GM23338 (cell line): Measurements from ENCODE around the gene REEP3. TPM values are rescaled to one million over a fixed set of nuclear protein-coding genes. Genes with fewer than 3 reads are reported as not detected.

Experiments used
- ATAC-seq: fragments of 200-7000 bp; cut with Tn5 transposase; 3 replicates; pipeline ENCODE4 v1.9.1; 2020
- DNase-seq: peaks from one replicate; pipeline ENCODE4 v3.0.0-alpha.2; 2015; ENCODE audit warnings: low spot score
- H2AFZ ChIP-seq: fragments of 200-600 bp; sonication (generic); 2 replicates; pipeline ENCODE4 v1.8.0; 2016; ENCODE audit warnings: antibody characterized with exemption, mild to moderate bottlenecking, moderate library complexity
- H3F3A ChIP-seq: fragments of 200-600 bp; sonication (generic); replicated peaks from 2 replicates; pipeline ENCODE4 v1.8.0; 2017; ENCODE audit warnings: antibody characterized with exemption, mixed run types, low read depth
- H3K27ac ChIP-seq: fragments of 200-600 bp; sonication (generic); 2 replicates; pipeline ENCODE4 v1.6.1; 2016; ENCODE audit warnings: low read depth
- H3K27me3 ChIP-seq: fragments of 200-600 bp; sonication (generic); 2 replicates; pipeline ENCODE4 v1.8.0; 2016; ENCODE audit warnings: mild to moderate bottlenecking, mixed run types, moderate library complexity; ENCODE audit not compliant: insufficient read depth
- H3K36me3 ChIP-seq: fragments of 200-600 bp; sonication (generic); 2 replicates; pipeline ENCODE4 v1.8.0; 2016; ENCODE audit warnings: mild to moderate bottlenecking; ENCODE audit not compliant: insufficient read depth
- H3K4me1 ChIP-seq: fragments of 200-600 bp; sonication (generic); 2 replicates; pipeline ENCODE4 v1.8.0; 2016; ENCODE audit warnings: mild to moderate bottlenecking, moderate library complexity; ENCODE audit not compliant: insufficient read depth
- H3K4me2 ChIP-seq: fragments of 200-600 bp; sonication (generic); 2 replicates; pipeline ENCODE4 v1.7.1; 2017; ENCODE audit warnings: mixed run types
- H3K4me3 ChIP-seq: fragments of 200-600 bp; sonication (generic); 2 replicates; pipeline ENCODE4 v1.6.1; 2016; ENCODE audit warnings: mixed run types
- H3K79me2 ChIP-seq: fragments of 200-600 bp; sonication (generic); replicated peaks from 2 replicates; pipeline ENCODE4 v1.8.0; 2017; ENCODE audit warnings: mild to moderate bottlenecking; ENCODE audit not compliant: insufficient read depth
- H3K9me2 ChIP-seq: fragments of 200-600 bp; sonication (generic); 2 replicates; pipeline ENCODE4 v1.8.0; 2017; ENCODE audit not compliant: insufficient read depth
- H4K20me1 ChIP-seq: fragments of 200-600 bp; sonication (generic); replicated peaks from 2 replicates; pipeline ENCODE4 v1.8.0; 2017; ENCODE audit warnings: mild to moderate bottlenecking; ENCODE audit not compliant: insufficient read depth
- H3K27ac Mint-ChIP-seq: 2 replicates; pipeline ENCODE4 v1.8.0; 2020; ENCODE audit warnings: inconsistent platforms, mild to moderate bottlenecking, moderate library complexity, mixed read lengths
- H3K27me3 Mint-ChIP-seq: 3 replicates; pipeline ENCODE4 v1.8.0; 2022; ENCODE audit warnings: low read depth, mild to moderate bottlenecking, moderate library complexity, mixed read lengths, inconsistent platforms; ENCODE audit not compliant: insufficient read depth, poor library complexity
- H3K36me3 Mint-ChIP-seq: 3 replicates; pipeline ENCODE4 v1.8.0; 2021; ENCODE audit warnings: low read depth, mild to moderate bottlenecking, inconsistent platforms, moderate library complexity, mixed read lengths
- H3K4me1 Mint-ChIP-seq: 3 replicates; pipeline ENCODE4 v1.8.0; 2020; ENCODE audit warnings: mild to moderate bottlenecking, inconsistent platforms, mixed read lengths
- H3K4me3 Mint-ChIP-seq: 3 replicates; pipeline ENCODE4 v1.8.0; 2021; ENCODE audit warnings: moderate library complexity, mild to moderate bottlenecking, inconsistent platforms, mixed read lengths
- H3K9me3 Mint-ChIP-seq: 3 replicates; pipeline ENCODE4 v1.8.0; 2020; ENCODE audit warnings: moderate library complexity, mild to moderate bottlenecking, inconsistent platforms, mixed read lengths
- CREB1 ChIP-seq: fragments of 250-450 bp; sonication (Bioruptor Pico); IDR thresholded peaks from 2 replicates; pipeline ENCODE4 v1.5.0; 2020; ENCODE audit warnings: low read depth, mild to moderate bottlenecking, moderate library complexity
- EZH2 ChIP-seq: fragments of 200-600 bp; sonication (generic); IDR thresholded peaks from one replicate; pipeline ENCODE4 v1.8.0; 2017; ENCODE audit warnings: antibody characterized with exemption, mild to moderate bottlenecking, low read depth; ENCODE audit not compliant: unreplicated experiment
- POLR2AphosphoS5 ChIP-seq: IDR thresholded peaks from 2 replicates; pipeline ENCODE4 v1.6.1; 2016; ENCODE audit warnings: antibody characterized with exemption, low read depth
- ZNF331 ChIP-seq: fragments of 250-450 bp; sonication (Bioruptor Pico); IDR thresholded peaks from 2 replicates; pipeline ENCODE4 v1.5.0; 2020; ENCODE audit warnings: low read depth, mild to moderate bottlenecking, moderate library complexity
- polyA plus RNA-seq: library from polyadenylated mRNA; unstranded; fragments of >200 nt; fragmentation: Nextera tagmentation; extraction: Ambion mirVana; gene quantifications from 2 replicates; pipeline ENCODE4 v1.2.1, GENCODE V29; 2016
- total RNA-seq: library from RNA; depleted of rRNA; stranded (reverse); fragments of >200 nt; shearing (Covaris generic); gene quantifications from 2 replicates; pipeline ENCODE4 v1.2.3, GENCODE V29; 2014
- TF ChIP-seq, protein P1 (sequence below): fragments of 250-450 bp; sonication (Bioruptor Pico); IDR thresholded peaks from 2 replicates; pipeline ENCODE4 v1.5.0; 2020; ENCODE audit warnings: mild to moderate bottlenecking, moderate library complexity
- TF ChIP-seq, protein P2 (sequence below): IDR thresholded peaks from 2 replicates; pipeline ENCODE4 v1.6.1; 2016; ENCODE audit warnings: antibody characterized with exemption

The REEP3 gene
- total and polyA plus RNA-seq, 2 experiments from 2014 or later: 29.5 to 48.7 TPM

DNA sequence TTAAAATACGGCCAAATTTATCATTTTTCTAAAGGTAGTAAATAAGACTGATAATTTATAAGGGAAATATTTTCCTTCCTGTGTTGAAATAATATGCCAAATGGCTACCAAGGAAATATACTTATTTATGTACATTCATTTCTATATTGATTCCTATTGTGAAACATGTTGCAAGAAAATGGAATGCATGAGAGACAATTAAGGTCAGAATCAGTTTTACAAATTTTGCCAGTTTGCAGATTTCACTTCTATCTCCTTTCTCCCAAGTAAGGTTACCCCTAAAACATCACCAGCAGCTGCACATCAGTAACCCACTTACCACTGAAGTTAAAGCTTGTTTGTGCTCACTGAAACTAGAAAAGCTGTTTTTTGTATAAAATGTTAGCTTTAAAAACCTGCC, 19.2 kb upstream of the REEP3 start (continued):
- TF ChIP-seq, protein P1, sequence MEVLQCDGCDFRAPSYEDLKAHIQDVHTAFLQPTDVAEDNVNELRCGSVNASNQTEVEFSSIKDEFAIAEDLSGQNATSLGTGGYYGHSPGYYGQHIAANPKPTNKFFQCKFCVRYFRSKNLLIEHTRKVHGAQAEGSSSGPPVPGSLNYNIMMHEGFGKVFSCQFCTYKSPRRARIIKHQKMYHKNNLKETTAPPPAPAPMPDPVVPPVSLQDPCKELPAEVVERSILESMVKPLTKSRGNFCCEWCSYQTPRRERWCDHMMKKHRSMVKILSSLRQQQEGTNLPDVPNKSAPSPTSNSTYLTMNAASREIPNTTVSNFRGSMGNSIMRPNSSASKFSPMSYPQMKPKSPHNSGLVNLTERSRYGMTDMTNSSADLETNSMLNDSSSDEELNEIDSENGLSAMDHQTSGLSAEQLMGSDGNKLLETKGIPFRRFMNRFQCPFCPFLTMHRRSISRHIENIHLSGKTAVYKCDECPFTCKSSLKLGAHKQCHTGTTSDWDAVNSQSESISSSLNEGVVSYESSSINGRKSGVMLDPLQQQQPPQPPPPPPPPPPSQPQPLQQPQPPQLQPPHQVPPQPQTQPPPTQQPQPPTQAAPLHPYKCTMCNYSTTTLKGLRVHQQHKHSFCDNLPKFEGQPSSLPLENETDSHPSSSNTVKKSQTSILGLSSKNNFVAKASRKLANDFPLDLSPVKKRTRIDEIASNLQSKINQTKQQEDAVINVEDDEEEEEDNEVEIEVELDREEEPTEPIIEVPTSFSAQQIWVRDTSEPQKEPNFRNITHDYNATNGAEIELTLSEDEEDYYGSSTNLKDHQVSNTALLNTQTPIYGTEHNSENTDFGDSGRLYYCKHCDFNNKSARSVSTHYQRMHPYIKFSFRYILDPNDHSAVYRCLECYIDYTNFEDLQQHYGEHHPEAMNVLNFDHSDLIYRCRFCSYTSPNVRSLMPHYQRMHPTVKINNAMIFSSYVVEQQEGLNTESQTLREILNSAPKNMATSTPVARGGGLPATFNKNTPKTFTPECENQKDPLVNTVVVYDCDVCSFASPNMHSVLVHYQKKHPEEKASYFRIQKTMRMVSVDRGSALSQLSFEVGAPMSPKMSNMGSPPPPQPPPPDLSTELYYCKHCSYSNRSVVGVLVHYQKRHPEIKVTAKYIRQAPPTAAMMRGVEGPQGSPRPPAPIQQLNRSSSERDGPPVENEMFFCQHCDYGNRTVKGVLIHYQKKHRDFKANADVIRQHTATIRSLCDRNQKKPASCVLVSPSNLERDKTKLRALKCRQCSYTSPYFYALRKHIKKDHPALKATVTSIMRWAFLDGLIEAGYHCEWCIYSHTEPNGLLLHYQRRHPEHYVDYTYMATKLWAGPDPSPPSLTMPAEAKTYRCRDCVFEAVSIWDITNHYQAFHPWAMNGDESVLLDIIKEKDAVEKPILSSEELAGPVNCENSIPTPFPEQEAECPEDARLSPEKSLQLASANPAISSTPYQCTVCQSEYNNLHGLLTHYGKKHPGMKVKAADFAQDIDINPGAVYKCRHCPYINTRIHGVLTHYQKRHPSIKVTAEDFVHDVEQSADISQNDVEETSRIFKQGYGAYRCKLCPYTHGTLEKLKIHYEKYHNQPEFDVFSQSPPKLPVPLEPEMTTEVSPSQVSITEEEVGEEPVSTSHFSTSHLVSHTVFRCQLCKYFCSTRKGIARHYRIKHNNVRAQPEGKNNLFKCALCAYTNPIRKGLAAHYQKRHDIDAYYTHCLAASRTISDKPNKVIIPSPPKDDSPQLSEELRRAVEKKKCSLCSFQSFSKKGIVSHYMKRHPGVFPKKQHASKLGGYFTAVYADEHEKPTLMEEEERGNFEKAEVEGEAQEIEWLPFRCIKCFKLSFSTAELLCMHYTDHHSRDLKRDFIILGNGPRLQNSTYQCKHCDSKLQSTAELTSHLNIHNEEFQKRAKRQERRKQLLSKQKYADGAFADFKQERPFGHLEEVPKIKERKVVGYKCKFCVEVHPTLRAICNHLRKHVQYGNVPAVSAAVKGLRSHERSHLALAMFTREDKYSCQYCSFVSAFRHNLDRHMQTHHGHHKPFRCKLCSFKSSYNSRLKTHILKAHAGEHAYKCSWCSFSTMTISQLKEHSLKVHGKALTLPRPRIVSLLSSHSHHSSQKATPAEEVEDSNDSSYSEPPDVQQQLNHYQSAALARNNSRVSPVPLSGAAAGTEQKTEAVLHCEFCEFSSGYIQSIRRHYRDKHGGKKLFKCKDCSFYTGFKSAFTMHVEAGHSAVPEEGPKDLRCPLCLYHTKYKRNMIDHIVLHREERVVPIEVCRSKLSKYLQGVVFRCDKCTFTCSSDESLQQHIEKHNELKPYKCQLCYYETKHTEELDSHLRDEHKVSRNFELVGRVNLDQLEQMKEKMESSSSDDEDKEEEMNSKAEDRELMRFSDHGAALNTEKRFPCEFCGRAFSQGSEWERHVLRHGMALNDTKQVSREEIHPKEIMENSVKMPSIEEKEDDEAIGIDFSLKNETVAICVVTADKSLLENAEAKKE (CRISPR knock-in tag): no peak
- TF ChIP-seq ZNF331 (CRISPR knock-in tag): no peak
- TF ChIP-seq POLR2AphosphoS5: no peak

DNA sequence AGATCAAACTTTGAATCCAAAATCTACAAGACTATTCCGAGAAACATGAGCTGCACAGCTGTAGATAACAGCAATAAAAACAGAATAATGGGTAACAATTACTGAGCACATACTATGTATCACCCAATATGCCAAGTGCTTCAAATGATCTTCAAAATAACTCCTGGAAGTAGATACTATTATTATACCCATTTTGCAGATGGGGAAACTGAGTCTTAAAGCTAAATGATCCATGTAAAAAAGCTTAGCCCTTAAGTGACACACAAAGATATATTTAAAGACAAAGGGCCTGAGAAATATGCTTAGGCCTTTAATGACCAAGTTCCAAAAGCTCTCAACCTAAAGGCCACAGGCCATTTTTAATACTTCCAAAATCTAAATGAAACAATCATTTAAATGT, 18.4 kb upstream of the REEP3 start:
- no peaks in the 10 kb centered on the region for H3F3A ChIP-seq
- no peaks in the 10 kb centered on the region for H3K27me3 ChIP-seq
- no peaks in the 10 kb centered on the region for H3K36me3 ChIP-seq
- H2AFZ ChIP-seq: no peak overlapping the region
- H3K4me3 ChIP-seq: no peak overlapping the region
- no peak overlapping the region for H3K4me2 ChIP-seq
- H4K20me1 ChIP-seq: no peaks in the 10 kb centered on the region
- Mint-ChIP-seq H3K9me3 (no peaks in the 10 kb centered on the region), H3K36me3 (no peaks in the 10 kb centered on the region), H3K27ac (no peak overlapping the region), H3K4me3 (no peak overlapping the region), H3K27me3 (no peaks in the 10 kb centered on the region), H3K4me1 (peaks cover 29% of the 10 kb centered on the region)
- H3K27ac ChIP-seq: no peak overlapping the region
- ATAC-seq: no peak
- H3K4me1 ChIP-seq: peaks cover 28% of the 10 kb centered on the region
- peaks cover 85% of the 10 kb centered on the region for H3K79me2 ChIP-seq
- no peaks in the 10 kb centered on the region for H3K9me2 ChIP-seq
- DNase-seq: no peak
- TF ChIP-seq, protein P1 (CRISPR knock-in tag): no peak
- no peak for TF ChIP-seq CREB1 (CRISPR knock-in tag)
- TF ChIP-seq, protein P2, sequence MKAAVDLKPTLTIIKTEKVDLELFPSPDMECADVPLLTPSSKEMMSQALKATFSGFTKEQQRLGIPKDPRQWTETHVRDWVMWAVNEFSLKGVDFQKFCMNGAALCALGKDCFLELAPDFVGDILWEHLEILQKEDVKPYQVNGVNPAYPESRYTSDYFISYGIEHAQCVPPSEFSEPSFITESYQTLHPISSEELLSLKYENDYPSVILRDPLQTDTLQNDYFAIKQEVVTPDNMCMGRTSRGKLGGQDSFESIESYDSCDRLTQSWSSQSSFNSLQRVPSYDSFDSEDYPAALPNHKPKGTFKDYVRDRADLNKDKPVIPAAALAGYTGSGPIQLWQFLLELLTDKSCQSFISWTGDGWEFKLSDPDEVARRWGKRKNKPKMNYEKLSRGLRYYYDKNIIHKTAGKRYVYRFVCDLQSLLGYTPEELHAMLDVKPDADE: no peak
- TF ChIP-seq EZH2: no peak
- TF ChIP-seq ZNF331 (CRISPR knock-in tag): no peak
